HG03342 (cell line): ENCODE results near the gene ST8SIA1.

ENCODE experiments used
- ATAC-seq: cut with Tn5 transposase; IDR thresholded peaks from one replicate; pipeline ENCODE4 v1.9.1; 2021; ENCODE audit warnings: mild to moderate bottlenecking, moderate library complexity; ENCODE audit not compliant: unreplicated experiment

ST8SIA1 gene

GRCh38 chr12:22284871-22285270, 49.6 kb downstream of the ST8SIA1 start:
- ATAC-seq: no peak

GRCh38 chr12:22283508-22283907, 51.0 kb downstream of the ST8SIA1 start:
- no peak for ATAC-seq

- ATAC-seq: no peak
These were observed 51.5 kb downstream of the ST8SIA1 start for GRCh38 chr12:22283006-22283506.

DNA sequence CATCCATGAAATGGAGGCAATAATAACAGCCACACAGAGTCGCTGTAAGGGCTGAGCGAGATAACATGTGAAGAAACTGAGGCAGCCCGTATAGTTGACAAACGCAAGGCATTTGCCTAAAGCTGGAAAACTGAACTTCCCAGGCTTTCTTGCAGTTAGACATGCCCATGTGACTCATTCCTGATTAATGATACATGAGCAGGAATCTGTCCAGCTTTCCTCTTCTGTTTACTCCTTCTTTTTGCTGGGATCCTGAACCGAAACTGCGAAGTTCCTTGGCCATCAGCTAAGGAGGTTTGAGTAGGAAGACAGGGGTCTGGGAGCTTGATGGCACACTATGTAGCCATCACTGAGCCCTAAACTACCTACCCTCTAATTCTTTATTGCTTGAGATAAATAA, 52.2 kb downstream of the ST8SIA1 start:
- ATAC-seq: no peak

- ATAC-seq: no peak
These were observed 57.6 kb downstream of the ST8SIA1 start for GRCh38 chr12:22276867-22277266.

GRCh38 chr12:22276313-22276712, 58.2 kb downstream of the ST8SIA1 start:
- ATAC-seq: no peak

DNA sequence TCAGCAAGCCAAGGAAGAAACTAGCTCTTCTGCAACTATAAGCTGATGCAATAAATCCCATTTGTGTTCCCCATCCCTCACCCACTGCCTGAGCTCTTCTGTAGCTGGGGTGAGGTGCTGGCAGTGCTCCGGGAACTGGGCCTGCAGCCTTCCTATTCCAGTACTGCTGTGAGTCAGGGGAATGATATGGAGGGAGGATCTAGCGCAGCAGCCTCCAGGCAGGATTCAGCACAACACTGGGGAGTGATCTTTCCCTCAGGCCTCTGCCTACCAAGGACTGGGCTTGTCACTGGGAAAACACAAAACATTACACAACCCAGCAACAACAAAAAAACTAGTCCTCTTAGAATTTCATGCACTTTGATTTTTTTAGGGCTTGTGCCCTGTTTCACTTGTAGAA, 58.7 kb downstream of the ST8SIA1 start:
- ATAC-seq: no peak

DNA sequence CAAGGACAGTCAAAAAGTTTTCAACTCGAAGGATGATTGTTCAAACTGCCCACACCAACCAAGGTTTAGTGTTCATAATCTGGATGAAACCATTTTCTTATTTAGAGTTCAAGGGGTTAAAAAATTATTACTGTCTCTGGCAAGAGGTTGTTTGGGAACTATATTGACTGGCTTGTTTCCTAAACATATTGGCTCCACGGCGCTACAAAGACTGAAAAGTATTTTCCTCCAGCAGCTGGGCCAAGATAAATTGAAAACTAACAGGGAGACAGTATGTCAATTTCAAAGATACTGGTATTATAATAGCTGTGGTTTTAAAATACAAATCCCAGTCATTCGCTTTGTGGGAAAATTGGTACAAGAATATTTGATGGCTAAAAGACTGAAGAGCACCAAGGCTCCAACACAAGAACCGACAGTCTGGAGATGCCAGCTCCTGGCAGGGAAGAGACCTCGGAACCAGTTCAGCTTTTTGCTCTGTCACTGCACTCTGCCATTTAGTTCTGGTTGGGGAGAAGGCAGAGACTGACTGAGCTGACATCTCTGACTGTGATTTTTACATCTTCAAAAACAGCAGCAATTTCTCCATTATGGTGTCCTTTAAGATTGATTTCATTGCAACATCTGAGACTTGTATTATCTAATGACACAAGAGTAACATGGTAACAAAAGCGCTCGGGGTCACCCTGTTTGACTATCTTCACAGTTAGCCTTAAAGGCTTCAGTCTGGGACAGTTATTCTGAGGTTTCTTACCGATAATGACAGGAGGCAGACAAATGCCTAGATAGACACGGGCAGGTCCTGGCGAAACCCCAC, 62.0 kb downstream of the ST8SIA1 start:
- no peak for ATAC-seq

GRCh38 chr12:22271023-22271422, 63.5 kb downstream of the ST8SIA1 start:
- ATAC-seq: no peak

- no peak for ATAC-seq
These were observed 65.5 kb downstream of the ST8SIA1 start for GRCh38 chr12:22268973-22269372.

- no peak for ATAC-seq
These were observed 66.1 kb downstream of the ST8SIA1 start for GRCh38 chr12:22268406-22268805.

DNA sequence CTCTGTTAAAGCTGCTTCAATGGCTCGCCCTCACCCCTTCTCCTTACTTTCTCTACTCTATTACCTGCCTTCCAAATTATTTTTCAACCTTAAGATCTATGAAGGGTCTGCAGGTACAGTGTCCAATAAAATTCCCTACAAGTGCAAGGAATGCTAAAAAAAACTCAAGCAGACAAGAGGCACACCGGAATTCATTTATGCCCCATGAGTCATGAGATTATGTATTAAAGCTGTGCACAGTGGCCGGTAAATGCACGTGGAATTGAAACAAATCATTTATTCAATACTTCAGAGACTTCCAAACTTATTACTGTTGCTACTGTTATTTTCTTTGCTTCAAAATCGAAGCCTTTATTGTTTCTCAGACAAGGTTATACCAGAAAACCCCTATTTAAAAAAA, 68.4 kb downstream of the ST8SIA1 start:
- ATAC-seq: no peak

DNA sequence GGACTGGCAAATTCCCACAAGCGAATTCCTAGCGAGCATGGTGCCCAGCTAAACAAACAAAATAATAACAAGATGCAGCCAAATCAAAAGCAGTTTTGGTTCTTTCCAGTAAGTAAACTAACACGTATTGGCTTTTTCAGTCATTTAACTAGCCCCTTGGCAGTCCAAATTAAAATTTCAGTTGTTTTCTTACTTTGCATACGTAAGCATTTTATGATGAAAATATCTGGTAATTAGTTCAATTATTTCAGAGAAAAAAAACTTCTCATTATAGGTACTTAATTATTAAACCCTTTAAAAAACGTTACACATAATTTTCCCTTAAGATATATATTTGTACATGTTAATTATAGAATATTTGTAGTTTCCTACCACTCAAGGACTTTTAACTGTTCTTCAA, 70.1 kb downstream of the ST8SIA1 start:
- no peak for ATAC-seq

GRCh38 chr12:22262309-22262708, 72.2 kb downstream of the ST8SIA1 start:
- no peak for ATAC-seq

DNA sequence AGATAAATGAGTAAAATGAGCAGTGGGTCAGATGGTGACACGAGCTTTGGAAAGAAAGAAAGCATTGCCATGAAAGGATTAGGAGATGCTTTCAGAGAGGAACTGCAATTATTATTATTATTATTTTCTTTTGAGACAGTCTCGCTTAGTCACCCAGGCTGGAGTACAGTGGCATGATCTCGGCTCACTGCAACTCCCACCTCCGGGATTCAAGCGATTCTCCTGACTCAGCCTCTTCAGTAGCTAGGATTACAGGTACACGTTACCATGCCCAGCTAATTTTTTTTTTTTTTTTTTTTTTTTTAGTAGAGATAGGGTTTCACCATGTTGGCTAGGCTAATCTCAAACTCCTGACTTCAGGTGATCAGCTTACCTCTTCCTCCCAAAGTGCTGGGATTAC, 77.4 kb downstream of the ST8SIA1 start:
- no peak for ATAC-seq

GRCh38 chr12:22256605-22257004, 77.9 kb downstream of the ST8SIA1 start:
- ATAC-seq: no peak

DNA sequence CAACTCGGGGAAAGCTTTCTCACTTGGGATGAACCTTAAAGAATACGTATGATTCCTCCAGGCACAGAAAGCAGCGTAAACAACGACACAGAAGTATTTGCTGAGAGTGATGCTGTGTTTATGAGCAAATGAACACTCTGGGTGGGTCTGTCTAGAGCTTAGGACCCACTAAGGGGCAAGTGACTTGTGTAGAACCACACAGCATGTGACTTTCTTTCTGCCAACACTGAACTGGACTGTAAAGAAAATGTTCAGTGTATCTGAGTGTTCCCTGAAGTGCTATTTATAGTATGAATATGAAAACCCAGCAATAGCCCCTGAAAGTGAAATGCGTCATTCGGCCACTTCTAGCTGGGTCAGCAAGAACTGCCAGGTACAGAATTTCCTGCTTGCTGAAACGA, 78.5 kb downstream of the ST8SIA1 start:
- ATAC-seq: no peak

- no peak for ATAC-seq
These were observed 79.4 kb downstream of the ST8SIA1 start for GRCh38 chr12:22255097-22255496.

DNA sequence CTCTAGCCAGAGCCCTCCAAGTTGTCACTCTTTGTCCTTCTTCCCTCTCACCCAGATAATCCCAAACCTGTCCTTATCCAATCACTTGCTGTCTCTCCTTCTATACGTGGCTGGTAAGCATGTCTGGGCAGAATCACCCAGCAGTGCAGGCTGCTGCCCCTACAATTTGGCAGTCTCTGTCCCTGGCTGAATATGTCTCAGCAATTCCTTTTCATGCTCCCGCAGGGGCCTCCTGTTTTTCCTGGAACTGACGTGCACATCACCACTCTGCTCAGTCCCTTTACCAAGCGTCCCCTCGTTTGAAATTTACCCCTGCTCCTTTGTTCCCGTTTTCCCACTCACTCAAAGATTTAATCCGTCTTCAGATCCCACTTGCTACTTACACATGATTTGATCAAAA, 80.0 kb downstream of the ST8SIA1 start:
- ATAC-seq: no peak

DNA sequence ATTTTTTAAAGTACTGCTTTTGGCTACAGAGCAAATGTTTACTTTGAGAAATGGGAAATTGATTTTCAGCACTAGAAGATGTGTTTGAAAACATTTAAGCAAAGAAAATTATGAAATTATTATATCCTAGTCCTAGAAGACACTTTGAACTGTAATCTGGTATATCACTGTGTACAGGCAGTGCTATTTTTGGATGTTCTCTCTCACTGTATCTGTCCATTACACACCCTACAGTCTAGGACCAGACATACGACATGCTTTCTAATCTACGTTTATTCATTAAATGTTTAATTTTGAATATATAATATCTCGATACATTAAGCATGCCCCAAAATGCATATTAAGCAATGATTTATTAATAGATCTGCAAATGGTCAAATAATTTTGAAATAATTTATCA, 82.5 kb downstream of the ST8SIA1 start:
- ATAC-seq: no peak

GRCh38 chr12:22250762-22251161, 83.7 kb downstream of the ST8SIA1 start:
- no peak for ATAC-seq

- ATAC-seq: no peak
These were observed 85.9 kb downstream of the ST8SIA1 start for GRCh38 chr12:22248571-22249115.

- ATAC-seq: no peak
These were observed 86.4 kb downstream of the ST8SIA1 start for GRCh38 chr12:22248121-22248520.
